NCI-H1092 treated with DMSO at 0.1 percent for 48 hours (cell line): ENCODE measurements around the gene FAM227B.
"Not testable (repeated sequence)": the region's sequence is repeated elsewhere in the genome, so short reads cannot be mapped to it uniquely, and the experiment has no call there.

ENCODE experiments used
- DNase-seq: peaks from one replicate; lab custom pipeline; 2025; lab: John Stamatoyannopoulos, UW

The FAM227B gene

DNA sequence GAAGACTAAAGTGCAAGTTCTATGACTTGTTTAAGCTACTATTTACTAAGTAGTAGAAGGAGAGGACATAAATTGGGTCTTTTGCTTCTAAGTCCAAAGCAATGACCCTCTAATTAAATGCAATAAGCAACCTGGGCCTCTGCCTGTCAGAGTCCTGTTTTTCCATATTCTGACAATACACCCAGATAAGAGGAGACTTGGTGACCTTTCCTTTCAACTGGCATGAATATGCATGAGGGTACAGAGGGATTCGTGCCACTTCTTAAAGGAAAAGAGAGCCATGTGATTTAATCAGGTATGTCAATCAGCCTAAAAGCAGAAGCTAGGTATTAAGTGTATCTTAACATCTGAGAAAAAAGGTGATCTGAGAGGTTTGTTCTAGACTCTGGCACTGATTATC, 248.3 kb downstream of the FAM227B start:
- no peak for DNase-seq

GRCh38 chr15:49370782-49371181, 249.8 kb downstream of the FAM227B start:
- peak; percentile 0 for DNase-seq

GRCh38 chr15:49366496-49366895, 254.1 kb downstream of the FAM227B start:
- no peak for DNase-seq

DNA sequence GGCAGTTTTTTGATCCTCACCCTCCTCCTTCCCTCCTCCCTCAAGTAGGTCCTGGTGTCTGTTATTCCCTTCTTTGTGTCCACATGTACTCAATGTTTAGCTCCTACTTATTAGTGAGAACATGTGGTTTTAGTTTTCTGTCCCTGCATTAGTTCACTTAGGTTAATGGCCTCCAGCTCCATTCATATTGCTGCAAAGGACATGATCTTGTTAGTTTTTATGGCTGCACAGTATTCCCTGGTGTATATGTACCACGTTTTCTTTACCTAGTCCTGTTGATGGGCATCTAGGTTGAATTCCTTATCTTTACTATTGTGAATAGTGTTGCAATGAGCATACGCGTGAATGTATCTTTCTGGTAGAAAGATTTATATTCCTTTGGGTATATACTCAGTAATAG, 259.2 kb downstream of the FAM227B start:
- DNase-seq = no peak

DNA sequence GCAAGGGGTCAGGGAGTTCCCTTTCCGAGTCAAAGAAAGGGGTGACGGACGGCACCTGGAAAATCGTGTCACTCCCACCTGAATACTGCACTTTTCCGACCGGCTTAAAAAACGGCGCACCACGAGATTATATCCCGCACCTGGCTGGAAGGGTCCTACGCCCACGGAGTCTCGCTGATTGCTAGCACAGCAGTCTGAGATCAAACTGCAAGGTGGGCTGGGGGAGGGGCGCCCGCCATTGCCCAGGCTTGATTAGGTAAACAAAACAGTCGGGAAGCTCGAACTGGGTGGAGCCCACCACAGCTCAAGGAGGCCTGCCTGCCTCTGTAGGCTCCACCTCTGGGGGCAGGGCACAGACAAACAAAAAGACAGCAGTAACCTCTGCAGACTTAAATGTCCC, 266.2 kb downstream of the FAM227B start:
- DNase-seq = not testable (repeated sequence)

DNA sequence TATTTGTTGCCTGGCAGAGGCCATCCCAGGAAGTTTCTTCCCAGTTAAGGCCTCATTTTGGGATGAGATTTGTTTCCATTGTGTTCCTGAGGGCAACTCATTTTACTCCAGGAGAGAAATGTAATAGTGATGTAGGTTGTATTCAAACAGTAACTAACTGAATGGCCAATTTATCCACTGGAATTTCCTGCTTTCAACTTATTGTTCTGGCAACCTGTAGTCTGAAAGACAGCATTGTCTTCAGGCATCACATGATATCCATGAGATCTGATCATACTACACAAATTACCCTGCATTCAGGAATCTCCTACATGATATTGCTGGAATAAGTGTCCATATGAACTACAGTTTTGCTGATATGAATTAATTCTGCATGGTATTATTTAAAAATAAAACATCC, 277.1 kb downstream of the FAM227B start:
- DNase-seq = no peak

GRCh38 chr15:49339656-49340055, 281.0 kb downstream of the FAM227B start:
- no peak for DNase-seq

DNA sequence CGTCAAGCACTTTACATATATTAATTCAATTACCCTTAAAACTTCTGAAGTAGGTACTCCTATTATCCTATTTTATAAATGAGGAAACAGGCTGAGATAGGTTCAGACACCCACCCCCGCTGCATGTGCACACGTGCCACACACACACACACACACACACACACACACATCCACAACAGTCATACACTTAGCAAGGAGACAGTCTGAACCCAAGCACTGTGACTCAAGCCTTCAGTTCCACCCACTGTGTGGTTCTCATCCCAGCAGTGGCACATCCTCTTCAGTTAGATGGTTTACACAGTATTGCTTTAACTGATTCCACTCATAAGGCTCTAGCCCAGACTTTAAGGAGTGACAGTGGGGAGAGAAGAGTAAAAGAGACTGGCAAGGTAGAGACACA, 288.7 kb downstream of the FAM227B start:
- DNase-seq = no peak

DNA sequence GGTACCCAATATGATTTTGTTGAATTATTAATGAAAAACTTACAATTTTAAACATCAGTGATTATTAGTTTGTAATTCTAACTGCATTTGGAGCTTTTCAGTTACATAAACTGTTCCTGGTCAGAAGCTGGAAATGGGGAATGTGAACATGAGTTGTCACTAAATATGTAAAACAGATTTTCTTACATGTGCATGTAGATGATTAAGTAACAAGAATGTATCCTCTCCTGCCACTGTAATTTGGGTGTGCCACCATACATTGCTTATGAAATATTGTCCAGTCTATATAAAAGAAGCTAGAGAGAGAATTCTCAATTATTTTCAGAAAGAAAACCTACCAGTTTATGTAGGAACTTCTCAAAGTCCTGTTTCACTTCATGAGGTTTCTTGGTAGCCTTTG, 289.2 kb downstream of the FAM227B start:
- no peak for DNase-seq

DNA sequence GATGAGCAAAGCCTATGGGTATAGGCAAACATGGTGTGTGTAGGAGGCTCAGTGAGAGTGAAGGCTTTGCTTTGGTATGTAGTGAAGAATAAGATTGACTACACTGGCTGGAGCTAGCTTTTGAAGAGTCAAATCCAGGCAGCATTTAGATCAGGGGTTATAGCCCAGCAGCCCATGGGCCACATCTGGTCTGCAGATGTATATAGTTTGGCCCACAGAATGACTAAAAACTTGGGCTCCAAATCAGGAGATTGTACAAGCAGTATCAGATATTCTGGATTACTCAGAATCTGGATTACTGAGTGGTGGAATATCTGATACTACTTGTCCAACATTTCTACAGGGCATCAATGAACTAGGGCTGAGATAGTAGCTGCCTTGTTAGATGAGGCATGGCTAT, 290.5 kb downstream of the FAM227B start:
- DNase-seq = no peak

GRCh38 chr15:49328941-49329340, 291.7 kb downstream of the FAM227B start:
- no peak for DNase-seq

DNA sequence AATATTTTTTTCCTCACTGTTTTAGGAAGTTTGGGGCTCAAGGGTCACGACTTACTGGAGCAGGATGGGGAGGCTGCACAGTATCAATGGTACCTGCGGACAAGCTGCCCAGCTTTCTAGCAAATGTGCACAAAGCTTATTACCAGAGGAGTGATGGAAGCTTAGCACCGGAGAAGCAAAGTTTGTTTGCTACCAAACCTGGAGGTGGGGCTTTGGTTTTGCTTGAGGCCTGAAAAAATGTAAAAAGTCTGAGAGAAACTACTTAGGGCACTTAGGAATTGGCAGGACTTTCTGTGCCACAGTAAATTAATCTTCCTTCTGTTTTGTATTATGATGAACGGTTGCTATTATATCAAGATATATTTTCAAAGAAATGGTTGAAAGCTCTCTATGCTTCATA, 292.7 kb downstream of the FAM227B start:
- DNase-seq = no peak

GRCh38 chr15:49323207-49323606, 297.4 kb downstream of the FAM227B start:
- DNase-seq = no peak

DNA sequence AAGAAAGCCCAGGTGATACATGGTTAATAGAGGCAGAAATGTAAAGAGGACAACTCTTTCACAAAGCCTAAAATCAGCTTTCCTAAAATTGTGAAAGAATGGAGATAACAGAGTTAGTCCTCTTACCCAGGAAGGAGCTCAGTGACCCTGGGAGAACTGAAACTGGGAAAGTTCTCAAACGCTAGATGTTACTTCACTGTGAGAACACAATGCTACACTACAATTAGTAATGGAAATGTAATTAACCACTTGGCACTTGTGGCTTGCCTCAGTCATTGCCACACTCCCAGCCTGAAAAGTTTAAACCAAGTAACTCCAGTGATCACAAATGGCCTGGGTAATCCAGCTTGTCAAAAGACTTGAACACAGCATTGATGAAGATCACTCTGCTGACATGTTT, 300.3 kb downstream of the FAM227B start:
- DNase-seq = no peak

- DNase-seq = no peak
Observed at GRCh38 chr15:49315391-49315823, 305.2 kb downstream of the FAM227B start.

- DNase-seq = no peak
Observed at GRCh38 chr15:49314716-49315115, 305.9 kb downstream of the FAM227B start.

- no peak for DNase-seq
Observed at GRCh38 chr15:49313650-49314049, 307.0 kb downstream of the FAM227B start.

DNA sequence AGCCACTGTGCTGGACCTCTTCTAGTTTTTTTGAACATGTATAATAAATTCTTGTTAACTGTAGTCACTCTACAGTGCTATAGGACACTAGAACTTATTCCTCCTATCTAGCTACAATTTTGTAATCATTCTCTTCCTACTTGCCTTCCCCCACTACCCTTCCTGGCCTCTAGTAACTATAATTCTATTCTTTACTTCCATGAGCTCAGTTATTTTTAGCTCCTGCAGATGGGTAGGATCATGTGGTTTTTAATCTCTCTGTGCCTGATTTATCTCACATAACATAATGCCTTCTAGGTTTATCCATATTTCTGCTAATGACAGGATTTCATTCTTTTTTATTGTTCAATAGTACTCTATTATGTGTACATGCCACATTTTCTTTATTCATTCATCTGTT, 310.7 kb downstream of the FAM227B start:
- no peak for DNase-seq

DNA sequence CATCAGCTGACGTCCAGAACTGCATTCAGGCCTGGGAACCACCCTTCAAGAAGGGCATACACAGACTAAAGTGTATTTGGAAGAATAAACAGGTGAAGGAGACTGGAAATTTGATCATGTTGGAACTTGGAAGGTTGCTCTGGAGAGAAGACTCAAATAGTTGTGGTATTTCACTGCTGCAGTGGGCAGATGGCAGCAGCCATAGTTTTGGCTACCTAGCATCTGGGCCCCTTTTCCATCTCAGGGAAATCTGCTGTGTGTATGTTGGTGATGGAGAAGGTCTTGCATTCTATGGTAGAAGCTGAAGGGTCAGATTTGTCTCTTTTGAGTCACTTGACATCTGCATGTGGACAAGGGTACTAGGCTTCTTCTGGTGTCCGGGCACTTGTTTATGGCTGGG, 311.9 kb downstream of the FAM227B start:
- no peak for DNase-seq

DNA sequence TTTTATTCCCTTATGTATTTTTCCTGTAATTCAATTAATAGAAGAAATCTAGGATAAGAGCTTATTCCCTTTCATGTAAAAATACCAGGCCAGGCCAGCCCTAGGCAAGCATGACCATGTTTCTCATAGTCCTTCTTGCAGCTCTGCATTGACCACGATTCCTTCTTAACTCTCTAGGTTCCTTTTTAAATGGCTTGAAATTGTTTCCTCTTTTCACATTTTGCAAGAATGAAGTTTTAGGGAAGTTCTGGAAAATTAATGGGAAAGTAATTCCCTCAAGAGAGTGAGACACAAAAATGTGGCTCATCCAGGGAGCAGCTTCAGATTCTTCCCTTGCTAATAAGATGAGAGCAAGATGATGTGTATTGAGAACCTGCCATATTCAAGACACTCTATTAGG, 314.1 kb downstream of the FAM227B start:
- DNase-seq = no peak

GRCh38 chr15:49303003-49303402, 317.6 kb downstream of the FAM227B start:
- no peak for DNase-seq

DNA sequence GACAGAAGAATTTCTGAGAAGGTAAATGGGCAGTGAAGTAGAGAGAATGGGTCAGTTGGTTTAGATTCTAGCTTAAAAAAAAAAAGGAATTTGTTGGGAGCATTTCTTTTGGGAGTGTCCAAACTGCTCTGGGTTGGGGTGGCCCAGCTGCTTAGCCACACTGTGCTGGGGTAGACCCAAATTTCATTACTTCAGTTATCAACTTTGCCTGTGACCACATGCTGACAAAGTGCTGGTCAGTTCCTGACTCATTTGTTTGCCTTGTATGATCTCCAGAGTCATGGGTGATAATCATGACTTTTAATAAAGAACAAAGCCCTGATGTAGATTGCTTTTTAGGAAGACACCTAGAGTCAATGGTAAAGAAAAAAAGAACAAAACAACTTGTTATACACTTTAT, 319.1 kb downstream of the FAM227B start:
- DNase-seq = no peak

DNA sequence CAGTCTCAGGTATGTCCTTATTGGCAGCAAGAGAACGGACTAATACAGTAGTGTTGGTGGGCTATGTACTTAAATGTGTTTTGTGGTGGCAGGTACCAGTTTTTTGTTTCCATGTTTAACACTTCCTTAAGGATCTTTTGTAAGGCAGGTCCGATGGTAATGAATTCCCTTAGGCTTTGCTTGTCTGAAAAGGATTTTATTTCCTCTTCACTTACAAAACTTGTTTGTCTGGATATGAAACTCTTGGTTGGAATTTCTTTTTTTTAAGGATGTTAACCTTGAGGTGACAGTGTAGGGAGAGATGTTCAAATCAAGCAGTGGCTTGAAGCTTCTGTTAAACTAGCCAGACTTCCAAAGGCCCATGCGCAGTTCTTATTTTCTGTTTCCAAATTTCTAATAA, 319.8 kb downstream of the FAM227B start:
- DNase-seq = no peak

DNA sequence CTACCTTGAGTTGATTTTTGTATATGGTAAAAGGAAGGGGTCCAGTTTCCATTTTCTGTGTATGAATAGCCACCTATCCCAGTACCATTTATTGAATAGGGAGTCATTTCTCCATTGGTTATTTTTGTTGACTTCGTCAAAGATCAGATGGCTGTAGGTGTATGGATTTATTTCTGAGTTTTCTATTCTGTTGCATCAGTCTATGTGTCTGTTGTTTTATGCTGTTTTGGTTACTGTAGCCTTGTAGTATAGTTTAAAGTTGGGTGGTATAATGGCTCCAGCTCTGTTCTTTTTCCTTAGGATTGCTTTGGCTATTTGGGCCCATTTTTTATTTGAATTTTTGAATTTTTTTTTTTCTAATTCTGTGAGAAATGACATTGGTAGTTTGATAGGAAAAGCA, 323.0 kb downstream of the FAM227B start:
- no peak for DNase-seq

- DNase-seq = no peak
Observed at GRCh38 chr15:49296258-49296657, 324.4 kb downstream of the FAM227B start.
